WTC11 (cell line): ENCODE measurements around the gene FNDC3B. TPM values are rescaled to one million over a fixed set of nuclear protein-coding genes. Genes with fewer than 3 reads are reported as not detected.

Source experiments
- ATAC-seq: fragments of 200-7000 bp; cut with Tn5 transposase; 2 replicates; pipeline ENCODE4 v1.10.0; 2021; ENCODE audit warnings: mild to moderate bottlenecking, moderate library complexity
- CTCF ChIA-PET: fragments of 300-600 bp; sonication (Branson Sonifier 250); formaldehyde crosslinking; loops from one replicate; lab custom pipeline; 2021; ENCODE audit warnings: antibody characterized with exemption; lab: Charles Lee
- POLR2A ChIA-PET: fragments of 350-600 bp; sonication (Branson Sonifier 250); formaldehyde crosslinking; loops from one replicate; lab custom pipeline; 2021; ENCODE audit warnings: antibody characterized with exemption; lab: Charles Lee
- DNase-seq: peaks from one replicate; pipeline ENCODE4 v3.0.0; 2021; ENCODE audit warnings: low spot score
- H3K27ac Mint-ChIP-seq: 2 replicates; pipeline ENCODE4 v1.8.0; 2021; ENCODE audit warnings: mixed read lengths
- H3K27me3 Mint-ChIP-seq: 2 replicates; pipeline ENCODE4 v1.8.0; 2021; ENCODE audit warnings: low read depth, mild to moderate bottlenecking, moderate library complexity, mixed read lengths
- H3K36me3 Mint-ChIP-seq: 2 replicates; pipeline ENCODE4 v1.8.0; 2021; ENCODE audit warnings: mixed read lengths
- H3K4me1 Mint-ChIP-seq: 2 replicates; pipeline ENCODE4 v1.8.0; 2022; ENCODE audit warnings: mixed read lengths
- H3K4me3 Mint-ChIP-seq: 2 replicates; pipeline ENCODE4 v1.8.0; 2021; ENCODE audit warnings: mild to moderate bottlenecking, moderate library complexity, mixed read lengths
- H3K9me3 Mint-ChIP-seq: 2 replicates; pipeline ENCODE4 v1.8.0; 2021; ENCODE audit warnings: mixed read lengths
- ELF4 ChIP-seq: sonication (generic); formaldehyde crosslinking; IDR thresholded peaks from 2 replicates; pipeline ENCODE4 v1.8.1; 2022; ENCODE audit warnings: low read depth, mild to moderate bottlenecking, moderate library complexity, missing genetic modification reagents
- ESRRA ChIP-seq: sonication (generic); formaldehyde crosslinking; IDR thresholded peaks from 2 replicates; pipeline ENCODE4 v1.8.1; 2022; ENCODE audit warnings: mild to moderate bottlenecking, missing genetic modification reagents, borderline replicate concordance
- IRF2 ChIP-seq: sonication (generic); formaldehyde crosslinking; IDR thresholded peaks from 2 replicates; pipeline ENCODE4 v1.8.0; 2022; ENCODE audit warnings: low read depth, missing genetic modification reagents, borderline replicate concordance
- NFE2L1 ChIP-seq: sonication (generic); formaldehyde crosslinking; IDR thresholded peaks from 2 replicates; pipeline ENCODE4 v1.8.1; 2023; ENCODE audit warnings: missing genetic modification reagents
- NFYB ChIP-seq: sonication (generic); formaldehyde crosslinking; conservative IDR thresholded peaks from 2 replicates; pipeline ENCODE4 v1.8.0; 2022; ENCODE audit warnings: low read depth, missing genetic modification reagents
- NR2C2 ChIP-seq: sonication (generic); formaldehyde crosslinking; IDR thresholded peaks from 2 replicates; pipeline ENCODE4 v1.8.0; 2022; ENCODE audit warnings: mild to moderate bottlenecking, missing genetic modification reagents
- RORB ChIP-seq: fragments of 250-450 bp; sonication (Bioruptor Pico); IDR thresholded peaks from 2 replicates; pipeline ENCODE4 v1.9.0; 2021; ENCODE audit warnings: mild to moderate bottlenecking
- SMAD3 ChIP-seq: sonication (generic); formaldehyde crosslinking; IDR thresholded peaks from 2 replicates; pipeline ENCODE4 v1.8.0; 2022; ENCODE audit warnings: missing genetic modification reagents, mild to moderate bottlenecking, borderline replicate concordance
- SMAD4 ChIP-seq: sonication (generic); formaldehyde crosslinking; IDR thresholded peaks from 2 replicates; pipeline ENCODE4 v1.8.0; 2022; ENCODE audit warnings: mild to moderate bottlenecking, missing genetic modification reagents
- TEAD4 ChIP-seq: sonication (generic); formaldehyde crosslinking; IDR thresholded peaks from 2 replicates; pipeline ENCODE4 v1.8.0; 2022; ENCODE audit warnings: mild to moderate bottlenecking, missing genetic modification reagents
- ZNF219 ChIP-seq: sonication (generic); formaldehyde crosslinking; IDR thresholded peaks from 2 replicates; pipeline ENCODE4 v1.8.0; 2023; ENCODE audit warnings: missing genetic modification reagents, mild to moderate bottlenecking, borderline replicate concordance
- ZNF423 ChIP-seq: fragments of 250-450 bp; sonication (Bioruptor Pico); IDR thresholded peaks from 2 replicates; pipeline ENCODE4 v2.1.2; 2022; ENCODE audit warnings: mild to moderate bottlenecking, moderate library complexity
- total RNA-seq: library from RNA; stranded (reverse); gene quantifications from 3 replicates; pipeline ENCODE4 v1.2.3, GENCODE V29; 2021
- TF ChIP-seq, protein P1 (sequence below): fragments of 250-450 bp; sonication (Bioruptor Pico); IDR thresholded peaks from 2 replicates; pipeline ENCODE4 v1.9.0; 2021; ENCODE audit warnings: moderate library complexity, mild to moderate bottlenecking, inconsistent platforms, borderline replicate concordance
- TF ChIP-seq, protein P2 (sequence below): sonication (generic); formaldehyde crosslinking; IDR thresholded peaks from 2 replicates; pipeline ENCODE4 v1.8.0; 2023; ENCODE audit warnings: missing genetic modification reagents
- TF ChIP-seq, protein P3 (sequence below): fragments of 250-450 bp; sonication (Bioruptor Pico); IDR thresholded peaks from 2 replicates; pipeline ENCODE4 v2.1.2; 2022; ENCODE audit warnings: mild to moderate bottlenecking, moderate library complexity
- TF ChIP-seq, protein P4 (sequence below): sonication (generic); formaldehyde crosslinking; IDR thresholded peaks from 2 replicates; pipeline ENCODE4 v1.8.1; 2022; ENCODE audit warnings: mild to moderate bottlenecking, moderate library complexity, missing genetic modification reagents
- TF ChIP-seq, protein P5 (sequence below): sonication (generic); formaldehyde crosslinking; IDR thresholded peaks from 2 replicates; pipeline ENCODE4 v1.8.1; 2022; ENCODE audit warnings: mild to moderate bottlenecking, missing genetic modification reagents, moderate library complexity, borderline replicate concordance
- TF ChIP-seq, protein P6 (sequence below): sonication (generic); formaldehyde crosslinking; IDR thresholded peaks from 2 replicates; pipeline ENCODE4 v1.8.0; 2022; ENCODE audit warnings: mild to moderate bottlenecking, missing genetic modification reagents

The FNDC3B gene
- total RNA-seq, 1 experiment from 2014 or later: 42.8 TPM

DNA sequence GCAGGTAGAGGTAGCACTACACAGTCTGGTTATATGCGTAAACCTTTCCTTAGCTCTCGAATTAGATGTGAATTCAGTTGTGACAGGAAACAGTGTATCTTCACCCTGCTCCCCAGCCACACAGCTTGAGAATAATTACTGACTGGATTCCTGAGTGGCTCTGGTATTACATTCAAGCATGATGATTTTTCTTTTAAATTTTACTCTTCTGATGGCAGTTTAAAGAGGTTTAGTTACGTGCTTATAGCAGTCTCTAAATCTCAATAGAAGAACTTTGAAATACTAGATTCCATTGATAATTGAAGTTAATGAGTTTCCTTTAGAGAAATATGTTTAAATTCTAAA is 98.8 kb downstream of the FNDC3B start (continued):
- TF ChIP-seq, protein P1, sequence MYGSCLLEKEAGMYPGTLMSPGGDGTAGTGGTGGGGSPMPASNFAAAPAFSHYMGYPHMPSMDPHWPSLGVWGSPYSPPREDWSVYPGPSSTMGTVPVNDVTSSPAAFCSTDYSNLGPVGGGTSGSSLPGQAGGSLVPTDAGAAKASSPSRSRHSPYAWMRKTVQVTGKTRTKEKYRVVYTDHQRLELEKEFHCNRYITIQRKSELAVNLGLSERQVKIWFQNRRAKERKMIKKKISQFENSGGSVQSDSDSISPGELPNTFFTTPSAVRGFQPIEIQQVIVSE: no peak
- TF ChIP-seq, protein P2, sequence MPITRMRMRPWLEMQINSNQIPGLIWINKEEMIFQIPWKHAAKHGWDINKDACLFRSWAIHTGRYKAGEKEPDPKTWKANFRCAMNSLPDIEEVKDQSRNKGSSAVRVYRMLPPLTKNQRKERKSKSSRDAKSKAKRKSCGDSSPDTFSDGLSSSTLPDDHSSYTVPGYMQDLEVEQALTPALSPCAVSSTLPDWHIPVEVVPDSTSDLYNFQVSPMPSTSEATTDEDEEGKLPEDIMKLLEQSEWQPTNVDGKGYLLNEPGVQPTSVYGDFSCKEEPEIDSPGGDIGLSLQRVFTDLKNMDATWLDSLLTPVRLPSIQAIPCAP (CRISPR knock-in tag): no peak

DNA sequence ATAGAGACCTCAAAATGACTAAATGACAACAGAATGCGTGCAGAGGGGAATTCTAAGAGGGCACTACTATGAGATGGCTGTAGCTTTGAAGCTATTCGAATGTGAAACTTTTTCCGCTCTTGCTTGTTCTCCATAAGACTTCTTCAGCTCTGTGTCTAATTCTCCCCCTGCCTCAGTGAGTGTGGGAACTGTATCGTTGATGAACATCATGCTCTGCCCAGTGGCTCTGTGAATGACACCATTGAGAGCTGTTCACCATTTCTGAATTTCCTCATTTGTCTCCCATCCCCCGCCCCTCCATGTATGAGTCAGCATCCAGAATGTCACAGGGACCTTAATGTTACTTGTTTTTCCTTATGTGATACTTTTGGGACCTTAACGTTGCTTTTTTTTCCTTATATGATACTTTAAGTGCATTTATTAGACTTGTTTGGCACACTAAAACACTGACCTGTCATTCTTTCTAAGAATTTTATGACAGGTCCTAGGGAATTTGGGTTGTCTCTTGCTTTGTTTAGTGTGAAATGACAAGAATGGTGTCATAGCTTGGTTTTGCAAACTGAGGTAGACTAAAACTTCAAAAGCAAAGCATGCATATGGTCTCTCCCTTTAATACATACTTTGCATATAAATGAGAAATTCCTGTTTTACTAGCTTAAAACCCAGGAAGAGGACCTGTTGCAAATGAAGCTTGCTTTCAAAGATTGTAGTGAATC is 99.6 kb downstream of the FNDC3B start:
- DNase-seq: no peak
- H3K4me1 Mint-ChIP-seq: peaks cover 87% of the 10 kb centered on the region
- peaks cover 12% of the 10 kb centered on the region; the same call in 1 of the 2 replicates for H3K36me3 Mint-ChIP-seq
- no peak for TF ChIP-seq IRF2
- TF ChIP-seq NFE2L1 (CRISPR knock-in tag): 0 out of 2 replicates have a peak, but pooled peaks have one; percentile 50
- TF ChIP-seq, all 79 proteins: peak for 1
- H3K27ac Mint-ChIP-seq: peak overlapping the region; percentile 98
- ChIA-PET CTCF (interaction anchor here (0.7 to 2.8 kb wide), 8 partner anchors 9 to 193 kb away, joined by 3 to 8 read pairs (median 4); no protein-coding TSS in a partner anchor), POLR2A (interaction anchor here (0.6 kb wide), 1 partner anchor 718 kb away, joined by 4 read pairs; no protein-coding TSS in a partner anchor)
- no peak for ATAC-seq
- H3K27me3 Mint-ChIP-seq: no peaks in the 10 kb centered on the region
- H3K4me3 Mint-ChIP-seq: peak overlapping the region; percentile 41
- peaks cover 4% of the 10 kb centered on the region for H3K9me3 Mint-ChIP-seq

DNA sequence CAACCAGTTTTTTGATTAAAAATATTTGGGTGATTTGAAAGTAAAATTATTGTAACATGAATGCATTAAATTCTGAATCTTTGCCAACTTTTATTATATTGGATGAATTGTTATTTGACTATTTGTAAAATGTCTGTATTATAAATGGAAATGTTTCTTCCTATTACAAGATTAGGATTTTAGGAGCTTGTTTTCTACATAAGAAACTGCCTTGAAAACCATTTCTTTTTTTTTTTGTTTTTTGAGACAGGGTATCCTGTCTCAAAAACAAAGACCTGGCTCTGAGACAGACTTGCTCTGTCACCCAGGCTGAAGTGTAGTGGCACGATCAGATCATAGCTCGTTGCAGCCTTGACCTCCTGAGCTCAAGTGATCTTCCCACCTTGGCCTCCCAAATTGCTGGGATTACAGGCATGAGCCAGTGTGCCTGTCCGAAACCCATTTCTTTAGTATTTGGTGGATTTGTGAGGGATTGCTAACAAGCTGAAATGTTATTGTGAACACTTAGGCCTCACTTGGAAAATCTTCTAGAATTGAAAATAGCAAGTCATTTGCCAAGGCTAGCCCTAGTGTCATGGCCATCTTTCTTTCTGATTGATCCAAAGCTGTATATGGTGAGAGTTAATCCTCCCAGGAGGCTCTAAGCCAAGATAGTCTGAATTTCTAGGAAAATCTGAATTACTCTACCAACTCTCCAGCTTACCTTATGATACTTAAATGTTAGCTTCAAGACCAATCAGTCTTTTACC is 100.3 kb downstream of the FNDC3B start:
- DNase-seq (no peak), ATAC-seq (no peak)
- Mint-ChIP-seq H3K27me3 (no peaks in the 10 kb centered on the region), H3K4me1 (peaks cover 90% of the 10 kb centered on the region), H3K36me3 (peaks cover 9% of the 10 kb centered on the region; the same call in 1 of the 2 replicates), H3K4me3 (peak overlapping the region; percentile 41), H3K9me3 (peaks cover 4% of the 10 kb centered on the region), H3K27ac (peak overlapping the region; percentile 98)
- TF ChIP-seq NR2C2 (CRISPR knock-in tag): no peak
- TF ChIP-seq ESRRA: no peak
- TF ChIP-seq, protein P3, sequence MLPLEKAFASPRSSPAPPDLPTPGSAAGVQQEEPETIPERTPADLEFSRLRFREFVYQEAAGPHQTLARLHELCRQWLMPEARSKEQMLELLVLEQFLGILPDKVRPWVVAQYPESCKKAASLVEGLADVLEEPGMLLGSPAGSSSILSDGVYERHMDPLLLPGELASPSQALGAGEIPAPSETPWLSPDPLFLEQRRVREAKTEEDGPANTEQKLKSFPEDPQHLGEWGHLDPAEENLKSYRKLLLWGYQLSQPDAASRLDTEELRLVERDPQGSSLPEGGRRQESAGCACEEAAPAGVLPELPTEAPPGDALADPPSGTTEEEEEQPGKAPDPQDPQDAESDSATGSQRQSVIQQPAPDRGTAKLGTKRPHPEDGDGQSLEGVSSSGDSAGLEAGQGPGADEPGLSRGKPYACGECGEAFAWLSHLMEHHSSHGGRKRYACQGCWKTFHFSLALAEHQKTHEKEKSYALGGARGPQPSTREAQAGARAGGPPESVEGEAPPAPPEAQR (CRISPR knock-in tag): no peak
- no peak for TF ChIP-seq ELF4 (CRISPR knock-in tag)
- no peak for TF ChIP-seq TEAD4
- TF ChIP-seq SMAD3 (CRISPR knock-in tag): no peak
- TF ChIP-seq ZNF219 (CRISPR knock-in tag): no peak
- TF ChIP-seq NFYB (CRISPR knock-in tag): no peak
- no peak for TF ChIP-seq RORB
- TF ChIP-seq SMAD4: no peak
- TF ChIP-seq ZNF423 (CRISPR knock-in tag): no peak
- TF ChIP-seq, protein P4, sequence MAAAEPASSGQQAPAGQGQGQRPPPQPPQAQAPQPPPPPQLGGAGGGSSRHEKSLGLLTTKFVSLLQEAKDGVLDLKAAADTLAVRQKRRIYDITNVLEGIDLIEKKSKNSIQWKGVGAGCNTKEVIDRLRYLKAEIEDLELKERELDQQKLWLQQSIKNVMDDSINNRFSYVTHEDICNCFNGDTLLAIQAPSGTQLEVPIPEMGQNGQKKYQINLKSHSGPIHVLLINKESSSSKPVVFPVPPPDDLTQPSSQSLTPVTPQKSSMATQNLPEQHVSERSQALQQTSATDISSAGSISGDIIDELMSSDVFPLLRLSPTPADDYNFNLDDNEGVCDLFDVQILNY (CRISPR knock-in tag): no peak
- TF ChIP-seq, protein P5, sequence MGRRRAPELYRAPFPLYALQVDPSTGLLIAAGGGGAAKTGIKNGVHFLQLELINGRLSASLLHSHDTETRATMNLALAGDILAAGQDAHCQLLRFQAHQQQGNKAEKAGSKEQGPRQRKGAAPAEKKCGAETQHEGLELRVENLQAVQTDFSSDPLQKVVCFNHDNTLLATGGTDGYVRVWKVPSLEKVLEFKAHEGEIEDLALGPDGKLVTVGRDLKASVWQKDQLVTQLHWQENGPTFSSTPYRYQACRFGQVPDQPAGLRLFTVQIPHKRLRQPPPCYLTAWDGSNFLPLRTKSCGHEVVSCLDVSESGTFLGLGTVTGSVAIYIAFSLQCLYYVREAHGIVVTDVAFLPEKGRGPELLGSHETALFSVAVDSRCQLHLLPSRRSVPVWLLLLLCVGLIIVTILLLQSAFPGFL (CRISPR knock-in tag): no peak
- TF ChIP-seq, protein P6, sequence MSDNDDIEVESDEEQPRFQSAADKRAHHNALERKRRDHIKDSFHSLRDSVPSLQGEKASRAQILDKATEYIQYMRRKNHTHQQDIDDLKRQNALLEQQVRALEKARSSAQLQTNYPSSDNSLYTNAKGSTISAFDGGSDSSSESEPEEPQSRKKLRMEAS: no peak
- POLR2A ChIA-PET: interaction anchor here (0.7 kb wide), 1 partner anchor 121 kb away, joined by 3 read pairs; no protein-coding TSS in a partner anchor
- CTCF ChIA-PET: interaction anchor here (0.5 to 2.8 kb wide), 10 partner anchors 10 to 1956 kb away, joined by 3 to 8 read pairs (median 4); no protein-coding TSS in a partner anchor
